ENCODE results near the gene GPC6.

GPC6 gene

DNA sequence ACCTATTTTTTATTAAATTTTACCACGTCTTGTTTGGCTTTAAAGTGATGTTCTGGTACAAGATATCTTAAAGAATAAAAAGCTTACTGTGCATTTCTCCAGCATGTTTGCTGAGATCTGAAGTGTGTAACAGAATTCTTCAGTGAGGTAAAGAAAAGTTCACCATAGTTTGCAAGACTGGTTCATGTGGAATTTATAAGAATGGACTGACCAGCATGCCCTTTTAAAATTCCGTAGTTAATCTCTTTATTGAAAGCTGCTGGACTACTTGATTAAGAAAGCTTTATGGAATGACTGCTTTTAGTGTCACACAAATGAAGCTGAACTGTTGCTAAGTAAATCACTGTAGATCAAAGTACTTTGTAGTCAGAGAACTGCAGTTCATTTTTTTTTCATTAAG, 119.2 kb downstream of the GPC6 start:
- no peak overlapping the region for H2AFZ ChIP-seq (ENCODE audit: low read depth)
- no peak overlapping the region for H3K4me3 ChIP-seq (IDR thresholded peaks at IDR 0.05; ENCODE audit: insufficient read depth, low read depth, low read length)
- no peak overlapping the region for H3K27ac ChIP-seq
- no peak overlapping the region for H3K4me2 ChIP-seq
- no peaks in the 10 kb centered on the region for H3K4me1 ChIP-seq (ENCODE audit: low read depth, poor library complexity, severe bottlenecking)
- no peaks in the 10 kb centered on the region for H4K20me1 ChIP-seq (ENCODE audit: insufficient read depth)
- no peaks in the 10 kb centered on the region for H3K79me2 ChIP-seq (ENCODE audit: insufficient read depth, low read depth)
- TF ChIP-seq, protein P1, sequence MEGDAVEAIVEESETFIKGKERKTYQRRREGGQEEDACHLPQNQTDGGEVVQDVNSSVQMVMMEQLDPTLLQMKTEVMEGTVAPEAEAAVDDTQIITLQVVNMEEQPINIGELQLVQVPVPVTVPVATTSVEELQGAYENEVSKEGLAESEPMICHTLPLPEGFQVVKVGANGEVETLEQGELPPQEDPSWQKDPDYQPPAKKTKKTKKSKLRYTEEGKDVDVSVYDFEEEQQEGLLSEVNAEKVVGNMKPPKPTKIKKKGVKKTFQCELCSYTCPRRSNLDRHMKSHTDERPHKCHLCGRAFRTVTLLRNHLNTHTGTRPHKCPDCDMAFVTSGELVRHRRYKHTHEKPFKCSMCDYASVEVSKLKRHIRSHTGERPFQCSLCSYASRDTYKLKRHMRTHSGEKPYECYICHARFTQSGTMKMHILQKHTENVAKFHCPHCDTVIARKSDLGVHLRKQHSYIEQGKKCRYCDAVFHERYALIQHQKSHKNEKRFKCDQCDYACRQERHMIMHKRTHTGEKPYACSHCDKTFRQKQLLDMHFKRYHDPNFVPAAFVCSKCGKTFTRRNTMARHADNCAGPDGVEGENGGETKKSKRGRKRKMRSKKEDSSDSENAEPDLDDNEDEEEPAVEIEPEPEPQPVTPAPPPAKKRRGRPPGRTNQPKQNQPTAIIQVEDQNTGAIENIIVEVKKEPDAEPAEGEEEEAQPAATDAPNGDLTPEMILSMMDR (conservative IDR thresholded peaks at IDR 0.05; ENCODE audit: low read depth, low read length): no peak
- H3K9ac ChIP-seq: no peak overlapping the region
- H3K27me3 ChIP-seq (ENCODE audit: insufficient read depth, low read depth): no peaks in the 10 kb centered on the region
- no peaks in the 10 kb centered on the region for H3K36me3 ChIP-seq (ENCODE audit: insufficient read depth)

DNA sequence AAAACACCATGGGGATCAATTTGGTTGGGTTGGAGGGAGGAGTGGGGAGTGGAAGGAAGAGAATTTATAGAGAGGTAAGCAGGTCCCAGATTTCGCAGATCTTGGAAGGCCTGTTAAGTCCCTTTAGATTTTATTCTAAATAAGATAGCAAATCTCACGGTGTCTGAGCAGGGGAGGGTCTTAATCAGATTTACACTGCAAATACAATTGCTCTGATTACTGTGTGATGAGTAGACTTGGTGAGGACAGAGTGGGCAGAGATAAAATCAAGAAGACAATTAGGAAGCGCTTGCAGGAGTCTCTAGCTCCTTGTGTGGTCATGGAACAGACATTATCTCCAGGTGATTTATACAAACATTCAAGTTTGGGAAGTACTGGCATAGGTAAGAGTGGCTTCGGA, 126.0 kb downstream of the GPC6 start:
- TF ChIP-seq, protein P1 (conservative IDR thresholded peaks at IDR 0.05; ENCODE audit: low read depth, low read length): no peak
- Histone ChIP-seq H3K27ac (no peak overlapping the region), H3K4me1 (ENCODE audit: low read depth, poor library complexity, severe bottlenecking) (no peaks in the 10 kb centered on the region), H3K9ac (no peak overlapping the region), H3K4me3 (IDR thresholded peaks at IDR 0.05; ENCODE audit: insufficient read depth, low read depth, low read length) (no peak overlapping the region), H4K20me1 (ENCODE audit: insufficient read depth) (no peaks in the 10 kb centered on the region), H3K36me3 (ENCODE audit: insufficient read depth) (no peaks in the 10 kb centered on the region), H3K4me2 (no peak overlapping the region), H2AFZ (ENCODE audit: low read depth) (no peak overlapping the region), H3K27me3 (ENCODE audit: insufficient read depth, low read depth) (no peaks in the 10 kb centered on the region), H3K79me2 (ENCODE audit: insufficient read depth, low read depth) (no peaks in the 10 kb centered on the region)

DNA sequence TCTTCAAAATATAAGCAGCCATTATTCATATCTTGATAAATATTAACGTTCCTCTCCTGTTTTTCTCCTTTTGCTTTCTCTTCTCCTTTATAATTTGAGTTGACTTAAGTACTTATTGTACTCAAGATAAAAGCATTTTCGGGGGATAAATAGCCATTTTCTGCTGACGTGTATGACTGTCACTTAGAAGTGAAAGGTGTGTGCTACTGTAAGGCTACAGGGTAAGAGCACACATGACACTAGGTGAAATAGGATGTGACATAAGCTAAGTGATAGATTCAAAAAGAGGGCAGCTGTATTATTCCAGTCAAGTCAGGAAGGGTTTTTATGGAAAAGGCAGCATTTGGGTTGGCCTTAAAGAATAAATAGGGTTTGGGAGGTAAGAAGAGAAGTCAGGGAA, 128.5 kb downstream of the GPC6 start:
- Histone ChIP-seq H3K9ac (no peak overlapping the region), H3K79me2 (ENCODE audit: insufficient read depth, low read depth) (no peaks in the 10 kb centered on the region), H3K4me1 (ENCODE audit: low read depth, poor library complexity, severe bottlenecking) (no peaks in the 10 kb centered on the region), H4K20me1 (ENCODE audit: insufficient read depth) (no peaks in the 10 kb centered on the region), H3K27me3 (ENCODE audit: insufficient read depth, low read depth) (no peaks in the 10 kb centered on the region), H3K27ac (no peak overlapping the region), H2AFZ (ENCODE audit: low read depth) (no peak overlapping the region), H3K36me3 (ENCODE audit: insufficient read depth) (no peaks in the 10 kb centered on the region), H3K4me2 (no peak overlapping the region), H3K4me3 (IDR thresholded peaks at IDR 0.05; ENCODE audit: insufficient read depth, low read depth, low read length) (no peak overlapping the region)
- TF ChIP-seq, protein P1 (conservative IDR thresholded peaks at IDR 0.05; ENCODE audit: low read depth, low read length): no peak

DNA sequence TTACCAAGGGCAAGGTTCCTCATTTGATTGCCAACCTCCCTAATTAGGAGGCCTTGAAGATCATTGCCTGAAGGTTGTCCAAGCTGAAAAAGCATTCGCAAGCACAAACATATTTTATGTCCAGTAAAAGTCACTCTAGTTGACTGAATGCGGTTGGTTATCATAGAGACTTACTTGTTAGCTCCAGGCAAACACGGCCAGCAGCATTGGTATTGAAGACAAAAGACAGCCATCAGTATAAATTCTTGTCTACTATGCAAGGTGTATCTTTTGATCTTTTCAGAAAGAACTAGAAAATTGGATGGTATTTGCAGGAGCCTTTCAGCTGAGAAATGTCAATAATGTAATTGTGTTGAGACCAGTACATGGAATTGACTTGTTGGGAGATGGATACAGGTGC, 129.9 kb downstream of the GPC6 start:
- H4K20me1 ChIP-seq (ENCODE audit: insufficient read depth): no peaks in the 10 kb centered on the region
- H3K36me3 ChIP-seq (ENCODE audit: insufficient read depth): no peaks in the 10 kb centered on the region
- no peaks in the 10 kb centered on the region for H3K4me1 ChIP-seq (ENCODE audit: low read depth, poor library complexity, severe bottlenecking)
- H3K27me3 ChIP-seq (ENCODE audit: insufficient read depth, low read depth): no peaks in the 10 kb centered on the region
- no peak overlapping the region for H3K9ac ChIP-seq
- H3K4me2 ChIP-seq: no peak overlapping the region
- H3K27ac ChIP-seq: no peak overlapping the region
- no peak overlapping the region for H3K4me3 ChIP-seq (IDR thresholded peaks at IDR 0.05; ENCODE audit: insufficient read depth, low read depth, low read length)
- TF ChIP-seq, protein P1 (conservative IDR thresholded peaks at IDR 0.05; ENCODE audit: low read depth, low read length): no peak
- no peak overlapping the region for H2AFZ ChIP-seq (ENCODE audit: low read depth)
- no peaks in the 10 kb centered on the region for H3K79me2 ChIP-seq (ENCODE audit: insufficient read depth, low read depth)

DNA sequence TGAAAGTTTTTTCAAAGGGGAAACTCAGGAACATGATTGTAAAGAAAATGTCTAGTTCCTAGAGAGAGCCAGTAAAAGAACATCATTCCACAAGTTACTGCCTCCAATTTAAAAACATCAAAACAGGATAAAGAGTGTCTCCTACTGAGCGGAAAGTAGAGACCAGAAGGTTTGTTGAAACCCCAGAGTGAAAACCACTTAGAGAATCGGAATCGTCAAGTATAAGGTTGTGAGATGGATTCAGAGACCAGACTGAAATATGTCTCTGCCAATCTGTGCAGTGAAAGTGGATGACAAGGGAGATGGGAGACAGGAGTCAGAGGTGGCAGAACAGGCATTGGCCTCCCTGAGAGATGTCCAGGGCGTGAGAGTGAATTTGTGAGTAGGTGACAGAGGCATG, 133.4 kb downstream of the GPC6 start:
- no peaks in the 10 kb centered on the region for H3K79me2 ChIP-seq (ENCODE audit: insufficient read depth, low read depth)
- no peaks in the 10 kb centered on the region for H3K27me3 ChIP-seq (ENCODE audit: insufficient read depth, low read depth)
- no peak overlapping the region for H3K4me3 ChIP-seq (IDR thresholded peaks at IDR 0.05; ENCODE audit: insufficient read depth, low read depth, low read length)
- H3K36me3 ChIP-seq (ENCODE audit: insufficient read depth): no peaks in the 10 kb centered on the region
- no peak overlapping the region for H3K9ac ChIP-seq
- no peak overlapping the region for H3K4me2 ChIP-seq
- H2AFZ ChIP-seq (ENCODE audit: low read depth): no peak overlapping the region
- H4K20me1 ChIP-seq (ENCODE audit: insufficient read depth): no peaks in the 10 kb centered on the region
- H3K4me1 ChIP-seq (ENCODE audit: low read depth, poor library complexity, severe bottlenecking): no peaks in the 10 kb centered on the region
- TF ChIP-seq, protein P1 (conservative IDR thresholded peaks at IDR 0.05; ENCODE audit: low read depth, low read length): no peak
- H3K27ac ChIP-seq: no peak overlapping the region
